ENCODE results near the gene TTLL10.
"Not testable (repeated sequence)": the region's sequence is repeated elsewhere in the genome, so short reads cannot be mapped to it uniquely, and the experiment has no call there.

TTLL10 gene

DNA sequence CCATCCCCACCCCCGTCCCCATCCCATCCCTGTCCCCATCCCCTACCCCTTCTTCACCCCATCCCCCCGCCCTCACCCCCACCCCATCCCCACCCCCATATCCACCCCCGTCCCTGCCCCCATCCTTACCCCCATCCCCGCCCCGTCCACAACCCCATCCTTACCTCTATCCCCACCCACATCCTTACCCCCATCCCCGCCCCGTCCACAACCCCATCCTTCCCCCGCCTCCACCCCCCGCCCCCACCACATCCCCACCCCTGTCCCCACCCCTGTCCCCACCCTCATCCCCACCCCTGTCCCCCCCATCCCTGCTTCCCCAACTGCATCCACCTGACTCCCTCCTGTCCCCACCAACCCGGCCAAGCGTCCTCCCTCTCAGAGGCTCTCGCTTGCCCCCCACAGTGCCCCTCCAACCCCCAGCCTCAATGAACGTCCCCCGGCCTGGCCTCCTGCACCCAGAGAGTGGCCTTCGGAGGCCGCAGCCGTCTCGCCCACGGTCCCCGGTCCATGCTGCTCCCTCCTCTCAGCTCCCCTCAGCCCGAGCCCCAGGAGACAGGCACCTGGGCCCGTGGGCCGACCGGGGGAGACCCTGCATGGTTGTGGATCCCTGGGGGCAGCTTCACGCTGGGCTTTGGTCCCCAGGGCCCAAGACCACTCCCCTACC is 32.3 kb upstream of the TTLL10 start:
- no peak for DNase-seq

DNA sequence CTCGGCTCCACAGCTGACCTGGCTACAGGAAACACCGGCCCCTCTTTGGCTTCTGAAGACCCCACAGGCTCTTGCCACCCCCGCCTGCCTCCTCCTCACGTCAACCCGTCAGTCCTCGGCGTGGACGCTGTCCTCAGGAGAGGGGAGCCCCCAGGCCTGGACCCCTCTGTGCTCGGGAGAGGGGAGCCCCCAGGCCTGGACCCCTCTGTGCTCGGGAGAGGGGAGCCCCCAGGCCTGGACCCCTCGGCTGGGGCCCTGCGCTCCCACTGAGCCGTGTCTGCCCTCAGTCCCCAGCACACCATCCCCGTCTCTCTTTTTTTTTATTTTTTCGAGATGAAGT is 31.8 kb upstream of the TTLL10 start:
- no peak for DNase-seq

DNA sequence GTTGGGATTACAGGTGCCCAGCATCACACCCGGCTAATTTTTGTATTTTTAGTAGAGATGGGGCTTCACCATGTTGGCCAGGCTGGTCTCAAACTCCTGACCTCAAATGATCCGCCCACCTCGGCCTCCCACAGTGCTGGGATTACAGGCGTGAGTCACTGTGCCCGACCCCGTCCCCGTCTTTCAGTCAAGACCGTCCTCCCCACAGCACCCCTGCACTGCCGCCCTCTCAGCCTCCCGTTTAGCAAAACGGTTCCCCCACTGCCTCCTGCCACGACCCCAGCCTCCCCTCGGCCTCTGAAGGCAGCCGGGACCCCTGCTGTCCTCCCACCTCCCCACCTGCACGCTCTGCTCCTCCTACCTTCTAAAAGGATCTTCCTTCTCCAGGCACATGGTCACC is 31.3 kb upstream of the TTLL10 start:
- not testable (repeated sequence) for DNase-seq

DNA sequence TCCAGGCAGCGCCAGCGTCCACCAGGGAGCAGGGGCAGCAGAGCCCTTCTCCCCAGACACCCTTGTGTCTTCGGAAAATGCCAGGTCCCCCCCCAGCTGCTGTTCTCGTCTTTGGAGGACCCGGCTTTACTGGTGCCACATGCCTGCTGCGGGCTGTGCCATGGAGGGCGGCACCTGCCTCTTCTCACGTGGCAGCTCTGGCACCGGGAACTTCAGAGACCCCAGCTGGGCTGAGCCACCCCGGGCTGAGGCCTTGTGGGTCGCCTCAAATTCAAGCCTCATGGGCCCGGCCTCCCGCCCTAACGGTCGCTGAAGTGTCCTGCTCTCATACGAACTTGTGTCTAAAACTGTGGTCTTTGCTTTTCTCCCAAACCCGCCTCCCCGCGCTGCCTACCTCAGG is 30.8 kb upstream of the TTLL10 start:
- no peak for DNase-seq

DNA sequence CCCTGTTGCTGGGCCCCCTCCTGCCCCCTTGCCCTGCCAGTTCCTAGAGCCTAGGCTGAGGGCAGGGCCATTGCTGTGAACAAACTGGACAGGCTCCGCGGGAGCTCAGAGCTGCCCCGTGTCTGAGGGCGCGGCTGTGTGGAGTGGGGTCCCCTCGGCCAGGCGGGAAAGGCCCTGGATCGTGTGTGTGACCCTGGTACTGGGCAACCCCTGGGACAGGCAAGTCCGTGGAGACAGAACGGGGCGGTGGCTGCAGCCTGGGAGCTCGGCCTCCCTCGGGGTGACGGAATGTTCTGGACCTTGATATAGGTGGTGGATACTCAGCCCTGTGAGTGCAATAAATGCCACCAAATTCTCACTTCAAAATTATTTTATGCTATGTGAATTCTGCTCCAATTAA is 30.0 kb upstream of the TTLL10 start:
- no peak for DNase-seq

DNA sequence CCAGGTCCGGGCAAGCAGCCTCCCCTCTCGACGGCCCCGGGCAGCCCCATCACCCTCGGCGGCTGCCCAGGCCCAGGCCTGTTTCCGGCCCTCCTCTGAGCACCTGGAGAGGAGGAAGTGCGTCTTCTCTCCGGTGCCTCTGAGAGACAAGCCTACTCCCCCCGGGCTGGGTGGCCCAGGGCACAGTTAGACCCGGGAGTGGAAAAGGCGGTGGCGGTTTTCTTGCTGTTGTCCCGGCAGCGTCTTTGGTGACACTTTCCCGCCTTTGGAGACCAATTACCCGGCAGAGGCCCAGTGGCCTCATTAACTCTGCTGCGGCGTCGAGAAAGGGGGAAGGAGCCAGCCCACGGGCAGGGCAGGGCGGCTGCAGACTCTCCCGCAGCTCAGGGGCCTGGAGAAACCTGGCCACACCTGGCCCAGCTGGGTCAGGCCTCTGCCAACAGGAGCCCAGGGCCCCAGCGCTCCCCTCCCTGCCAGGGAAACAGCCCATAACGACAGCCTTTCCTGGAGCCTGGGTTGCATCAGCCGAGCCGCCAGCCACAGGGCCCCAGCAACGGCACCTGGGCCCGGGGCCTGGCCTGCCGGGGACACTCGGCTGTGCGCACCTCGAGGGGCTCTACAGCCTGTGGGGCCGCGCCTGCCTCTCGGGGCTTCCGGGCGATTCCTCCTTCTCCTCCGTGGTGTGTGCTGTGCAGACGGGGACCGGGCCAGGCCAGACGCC is 29.4 kb upstream of the TTLL10 start:
- no peak for DNase-seq

DNA sequence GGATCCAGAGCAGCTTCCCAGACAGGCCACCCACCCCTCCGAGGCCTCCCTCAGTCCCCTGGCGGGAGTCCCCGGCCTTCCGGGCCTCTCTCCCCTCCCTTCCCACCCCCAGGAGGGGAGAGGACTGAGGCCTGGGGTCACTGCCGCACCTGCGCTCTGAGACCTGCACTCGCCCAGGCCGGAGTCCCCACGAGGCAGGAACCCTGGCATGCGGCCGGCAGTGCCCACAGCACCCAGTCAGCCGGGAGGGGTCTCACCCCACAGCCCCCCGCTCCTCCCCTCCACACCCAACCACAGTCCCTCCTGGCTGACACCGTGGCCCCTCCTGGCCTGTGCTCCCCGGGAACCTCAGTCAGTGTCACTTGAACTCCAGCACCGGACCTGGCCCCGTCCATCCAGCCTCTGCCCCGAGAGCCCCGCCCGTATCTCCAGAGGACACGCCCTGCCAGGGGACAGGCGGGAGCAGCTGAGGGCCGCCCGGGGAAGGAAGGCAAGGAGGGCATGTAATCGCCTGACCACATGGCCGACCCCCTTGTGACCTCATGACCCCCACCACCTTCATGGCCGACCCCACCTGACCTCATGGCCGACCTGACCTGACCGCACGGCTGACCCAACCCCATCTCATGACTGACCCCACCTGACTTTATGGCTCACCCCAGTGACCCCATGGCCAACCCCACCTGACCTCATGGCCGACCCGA is 28.7 kb upstream of the TTLL10 start:
- DNase-seq: no peak

DNA sequence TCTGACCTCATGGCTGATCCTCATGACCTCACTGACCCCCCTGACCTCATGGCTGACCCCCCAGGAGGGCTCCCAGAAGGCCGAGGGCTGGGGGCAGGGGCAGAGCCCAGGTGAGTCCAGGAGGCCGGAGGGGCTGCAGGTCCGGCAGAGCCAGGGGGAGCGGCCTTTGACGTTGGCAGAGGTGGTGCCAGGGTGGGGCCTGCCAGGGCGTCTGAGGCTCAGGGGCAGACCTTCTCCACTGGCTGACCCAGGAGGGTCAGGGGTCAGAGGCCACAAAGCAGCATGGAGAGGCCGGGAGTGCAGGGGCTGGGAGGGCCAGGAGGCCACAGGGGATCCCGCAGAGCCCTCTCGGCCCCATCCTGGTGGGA is 28.1 kb upstream of the TTLL10 start:
- DNase-seq: no peak

DNA sequence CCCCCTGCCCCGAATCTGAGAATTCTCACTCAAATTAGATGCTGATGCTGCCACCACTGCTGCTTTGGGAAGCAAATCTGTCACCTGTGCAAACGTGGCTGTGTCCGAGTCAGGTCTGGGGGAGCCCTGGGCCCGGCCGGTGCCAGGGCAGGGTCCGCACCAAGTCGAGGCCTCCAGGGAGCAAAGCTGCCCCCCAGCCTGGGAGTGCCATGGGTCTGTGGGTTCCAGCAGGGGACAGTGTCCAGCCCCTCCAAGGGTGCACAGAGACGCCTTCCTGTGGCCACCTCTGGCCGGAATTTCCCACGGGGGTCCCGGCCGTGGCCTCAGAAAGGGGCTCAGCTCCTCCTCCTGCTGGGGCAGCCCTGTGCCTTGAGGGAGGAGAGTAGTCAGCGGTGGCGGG is 27.7 kb upstream of the TTLL10 start:
- no peak for DNase-seq

DNA sequence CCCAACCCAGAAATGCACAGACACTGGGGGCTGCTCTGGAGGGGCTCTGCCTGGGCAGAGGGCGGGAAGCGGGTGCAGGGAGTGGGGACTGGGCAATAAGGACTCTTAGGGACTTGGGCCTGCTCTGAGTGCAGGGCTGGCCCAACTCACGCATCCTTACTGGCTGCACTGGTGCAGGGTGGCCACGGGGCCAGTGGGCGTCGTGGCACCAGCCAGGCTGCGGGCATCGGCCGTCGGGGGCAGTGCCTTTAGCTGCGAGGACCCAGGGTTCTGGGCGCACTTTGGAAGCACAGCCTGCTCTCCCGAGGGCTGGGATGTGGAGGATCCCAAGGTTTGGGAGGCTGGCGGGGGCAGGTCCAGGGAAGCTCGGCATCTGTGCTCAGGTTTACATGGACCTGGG is 27.1 kb upstream of the TTLL10 start:
- no peak for DNase-seq

DNA sequence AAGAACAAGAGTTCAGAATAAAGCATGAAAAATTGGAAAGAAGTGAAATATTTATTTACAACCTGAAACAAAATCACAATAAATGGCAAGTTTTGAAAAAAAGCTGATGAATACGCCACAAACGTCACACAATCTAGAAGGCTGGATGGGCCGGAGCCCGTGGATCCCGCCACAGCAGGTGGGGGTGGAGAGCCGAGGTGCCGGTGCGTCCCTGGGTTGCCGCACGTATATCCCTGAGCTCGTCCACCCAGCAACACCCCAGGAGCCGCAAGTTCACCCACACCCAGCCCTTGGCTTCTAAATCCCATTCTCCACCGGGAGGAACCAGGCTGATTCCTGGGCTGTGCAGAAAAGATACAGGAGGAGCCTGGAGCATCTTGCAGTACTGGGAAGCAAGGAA is 25.6 kb upstream of the TTLL10 start:
- no peak for DNase-seq

DNA sequence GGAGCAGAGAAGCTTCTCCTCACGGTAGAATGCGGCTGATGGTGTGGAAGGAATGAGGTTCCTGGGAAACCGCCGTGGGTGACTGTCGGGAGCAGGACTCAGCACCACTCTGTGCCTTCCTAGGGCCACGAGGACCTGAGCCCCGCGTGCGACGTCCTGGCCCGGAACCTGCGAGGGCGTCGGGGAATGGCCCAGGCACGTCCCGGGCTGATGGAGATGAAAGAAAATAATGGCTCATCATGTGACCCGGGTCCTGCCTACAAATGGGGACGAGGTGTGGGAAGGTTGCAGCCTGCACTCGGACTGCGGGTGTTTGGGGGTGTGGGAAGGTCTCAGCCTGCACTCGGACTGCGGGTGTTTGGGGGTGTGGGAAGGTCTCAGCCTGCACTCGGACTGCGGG is 25.1 kb upstream of the TTLL10 start:
- DNase-seq: no peak

DNA sequence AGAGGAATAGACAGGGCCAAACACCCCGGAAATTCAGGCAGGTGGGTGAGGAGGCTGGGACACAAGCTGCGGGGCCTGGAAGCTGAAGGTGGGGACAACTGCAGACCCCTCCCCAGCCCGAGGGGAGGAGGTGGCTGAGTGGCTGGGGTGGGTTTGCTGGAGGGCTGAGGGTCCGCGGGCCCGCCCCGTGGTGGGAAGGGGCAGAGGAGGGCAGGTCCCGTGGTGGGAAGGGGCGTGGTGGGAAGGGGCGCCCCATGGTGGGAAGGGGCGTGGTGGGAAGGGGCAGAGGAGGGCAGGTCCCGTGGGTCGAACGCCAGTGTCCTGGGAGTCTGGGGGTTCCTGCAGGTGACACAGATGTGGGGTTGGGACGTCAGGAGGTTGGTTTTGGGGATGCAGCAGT is 24.3 kb upstream of the TTLL10 start:
- no peak for DNase-seq

DNA sequence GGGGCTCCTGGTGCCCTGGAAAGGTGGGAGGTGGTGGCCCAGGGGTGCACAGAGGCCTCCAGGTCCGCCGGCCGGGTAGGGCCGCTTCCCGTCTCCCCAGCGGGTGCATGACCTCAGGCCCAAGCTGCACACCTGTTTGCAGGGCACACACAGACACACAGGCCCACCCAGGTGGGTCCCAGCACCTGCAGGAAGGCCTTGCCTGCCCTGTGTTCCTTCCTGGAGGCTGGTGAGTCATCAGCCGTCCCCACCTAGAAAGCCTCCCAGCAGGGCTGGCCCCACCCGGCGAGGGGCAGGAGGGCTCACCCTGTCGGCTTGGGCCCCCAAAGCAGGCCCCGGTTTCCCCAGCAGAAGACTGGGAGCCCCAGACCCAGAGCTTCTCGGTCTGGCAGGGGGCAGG is 23.6 kb upstream of the TTLL10 start:
- no peak for DNase-seq

DNA sequence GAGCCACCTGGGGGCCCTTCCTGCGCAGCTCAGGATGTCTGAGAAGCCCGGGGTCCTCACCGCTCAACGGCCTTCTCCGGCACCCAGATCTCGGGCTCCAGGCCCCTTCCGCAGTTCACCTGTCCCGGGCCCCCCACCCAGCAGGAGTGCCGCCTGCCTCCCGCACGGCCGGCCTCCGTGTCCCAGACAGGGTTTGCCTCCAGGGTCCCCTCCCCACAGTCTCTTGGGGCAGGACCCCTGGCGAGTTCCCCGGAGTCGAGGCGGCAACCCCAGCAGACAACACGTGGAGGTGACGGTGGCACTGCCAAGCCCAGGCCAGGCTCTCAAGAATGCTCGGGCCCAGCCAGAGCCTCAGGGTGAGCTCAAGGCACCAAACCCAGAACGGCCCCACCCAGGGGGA is 22.4 kb upstream of the TTLL10 start:
- no peak for DNase-seq

DNA sequence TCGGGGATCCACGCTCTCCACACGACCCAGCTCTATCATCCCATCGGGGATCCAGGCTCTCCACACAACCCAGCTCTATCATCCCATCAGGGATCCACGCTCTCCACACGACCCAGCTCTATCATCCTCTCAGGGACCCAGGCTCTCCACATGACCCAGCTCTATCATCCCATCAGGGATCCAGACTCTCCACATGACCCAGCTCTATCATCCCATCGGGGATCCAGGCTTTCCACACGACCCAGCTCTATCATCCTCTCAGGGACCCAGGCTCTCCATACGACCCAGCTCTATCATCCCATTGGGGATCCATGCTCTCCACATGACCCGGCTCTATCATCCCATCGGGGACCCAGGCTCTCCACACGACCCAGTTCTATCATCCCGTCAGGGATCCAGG is 21.2 kb upstream of the TTLL10 start:
- DNase-seq: not testable (repeated sequence)

DNA sequence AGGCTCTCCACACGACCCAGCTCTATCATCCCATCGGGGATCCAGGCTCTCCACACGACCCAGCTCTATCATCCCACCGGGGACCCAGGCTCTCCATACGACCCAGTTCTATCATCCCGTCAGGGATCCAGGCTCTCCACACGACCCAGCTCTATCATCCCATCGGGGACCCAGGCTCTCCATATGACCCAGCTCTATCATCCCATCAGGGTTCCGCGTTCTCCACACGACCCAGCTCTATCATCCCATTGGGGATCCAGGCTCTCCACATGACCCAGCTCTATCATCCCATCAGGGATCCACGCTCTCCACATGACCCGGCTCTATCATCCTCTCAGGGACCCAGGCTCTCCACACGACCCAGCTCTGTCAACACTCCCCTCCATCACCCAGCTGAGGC is 20.5 kb upstream of the TTLL10 start:
- DNase-seq: not testable (repeated sequence)

DNA sequence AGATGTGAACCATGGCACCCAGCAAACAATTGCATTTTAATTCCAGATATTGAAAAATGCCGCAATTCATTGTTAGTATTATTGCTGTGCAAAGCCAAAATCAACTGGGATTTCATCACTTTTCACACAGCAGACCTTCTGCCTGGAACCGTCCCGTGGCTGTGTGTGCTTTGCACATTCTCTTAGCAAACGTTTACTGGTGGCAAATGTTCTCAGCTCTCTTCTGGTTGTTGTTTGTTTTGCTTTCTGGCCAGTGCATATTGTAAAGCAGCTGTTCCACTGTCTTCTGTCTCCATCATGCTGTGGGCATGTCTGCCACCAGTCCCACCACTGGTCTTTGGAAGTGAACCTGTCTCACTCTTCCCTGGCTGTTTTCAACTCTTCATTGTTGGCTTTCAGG is 19.8 kb upstream of the TTLL10 start:
- no peak for DNase-seq

DNA sequence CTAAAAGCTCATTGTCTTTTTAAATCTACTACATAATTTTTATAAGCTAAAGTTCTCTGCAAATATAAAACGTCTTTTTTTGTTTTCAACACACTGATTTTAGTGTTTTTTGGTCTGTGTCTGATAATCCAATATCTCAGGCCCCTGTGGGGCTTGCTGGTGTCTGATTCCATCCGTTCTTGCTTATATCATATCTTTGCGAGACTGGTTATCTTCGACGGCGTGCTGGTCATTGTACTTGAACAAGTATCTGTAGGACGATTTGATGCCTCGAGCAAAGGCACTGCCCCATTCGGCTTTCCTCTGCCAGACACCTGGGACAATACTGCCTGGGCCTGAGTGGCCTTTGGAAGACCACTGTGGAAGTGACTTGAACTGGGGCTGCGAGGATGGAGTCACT is 18.4 kb upstream of the TTLL10 start:
- DNase-seq: no peak

DNA sequence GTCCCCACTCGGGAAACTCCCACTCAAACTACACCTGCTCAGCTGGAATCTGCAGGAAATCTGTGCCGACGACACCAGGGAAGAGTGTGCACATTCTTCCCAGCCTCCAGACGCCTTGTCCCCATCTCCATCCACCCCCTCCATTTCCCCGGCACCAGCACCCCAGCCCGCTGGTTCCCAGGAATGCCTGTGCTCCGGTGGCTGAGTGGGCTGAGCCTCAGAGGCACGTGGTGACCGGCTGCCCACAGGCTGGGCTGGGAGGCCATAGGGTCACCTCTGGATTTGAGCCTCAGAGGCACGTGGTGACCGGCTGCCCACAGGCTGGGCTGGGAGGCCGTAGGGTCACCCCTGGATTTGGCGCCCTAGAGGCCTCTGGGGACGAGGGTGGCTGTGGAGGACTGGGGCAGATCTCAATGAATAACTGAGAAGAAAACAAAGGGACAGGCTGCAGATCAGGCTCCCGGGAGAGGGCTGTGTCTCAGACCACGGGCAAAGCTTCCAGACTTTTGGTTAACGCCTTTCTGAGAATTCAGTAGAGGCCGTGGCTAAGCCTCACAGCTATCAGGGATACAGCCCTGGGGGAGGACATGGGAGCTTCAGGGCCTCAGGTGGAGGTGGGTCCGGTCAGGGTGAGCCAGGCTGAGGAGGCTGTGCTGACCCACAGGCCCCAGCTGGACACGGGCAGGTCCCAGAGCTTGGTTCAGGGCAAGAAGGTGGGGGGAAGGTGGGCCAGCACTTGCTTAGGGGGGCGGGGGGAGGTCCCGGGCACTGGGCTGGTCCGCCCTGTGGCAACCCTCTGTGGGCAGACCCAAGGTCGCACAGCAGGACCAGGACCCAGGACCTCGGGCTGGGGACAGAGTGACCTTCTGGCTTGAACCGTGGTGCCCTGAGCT is 17.3 kb upstream of the TTLL10 start:
- DNase-seq: no peak

DNA sequence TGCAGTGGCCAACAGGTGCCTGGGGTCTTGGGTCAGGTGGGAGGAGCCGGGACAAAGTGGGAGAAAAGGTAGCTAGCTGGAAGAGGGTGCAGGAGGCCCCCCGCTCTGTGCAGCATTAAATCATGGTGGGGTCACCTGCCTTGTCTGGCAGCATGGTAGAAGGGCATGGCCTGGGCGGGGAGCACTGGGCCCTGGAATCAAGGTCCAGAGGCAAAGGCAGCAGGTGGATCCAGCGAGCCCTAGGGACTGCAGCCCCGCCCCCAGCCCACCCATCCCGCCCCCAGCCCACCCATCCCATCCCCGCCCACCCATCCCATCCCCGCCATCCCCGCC is 16.7 kb upstream of the TTLL10 start:
- no peak for DNase-seq

DNA sequence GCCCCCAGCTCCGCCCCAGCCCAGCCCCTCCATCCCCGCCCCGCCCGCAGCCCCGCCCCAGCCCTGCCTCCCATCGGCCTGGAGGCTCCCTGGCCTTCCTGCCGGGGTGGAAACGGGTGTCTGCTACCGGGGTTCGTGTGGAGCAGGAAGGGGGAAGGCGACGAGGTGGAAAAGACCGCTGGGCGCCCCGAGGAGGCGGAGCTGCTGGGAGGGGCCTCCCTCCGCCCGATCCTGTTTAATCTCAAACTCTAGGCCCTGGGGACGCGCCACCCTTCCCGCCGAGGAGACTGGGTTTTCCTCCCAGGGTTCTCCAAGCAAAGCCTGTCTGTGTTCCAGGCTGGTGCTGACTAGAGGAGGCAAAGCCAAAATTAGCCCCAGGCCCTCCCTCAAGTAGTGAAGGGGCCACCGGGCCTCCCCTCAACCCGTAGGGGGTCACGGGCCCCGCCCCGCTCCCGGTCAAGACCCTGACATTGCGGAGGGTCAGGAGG is 16.2 kb upstream of the TTLL10 start:
- no peak for DNase-seq

DNA sequence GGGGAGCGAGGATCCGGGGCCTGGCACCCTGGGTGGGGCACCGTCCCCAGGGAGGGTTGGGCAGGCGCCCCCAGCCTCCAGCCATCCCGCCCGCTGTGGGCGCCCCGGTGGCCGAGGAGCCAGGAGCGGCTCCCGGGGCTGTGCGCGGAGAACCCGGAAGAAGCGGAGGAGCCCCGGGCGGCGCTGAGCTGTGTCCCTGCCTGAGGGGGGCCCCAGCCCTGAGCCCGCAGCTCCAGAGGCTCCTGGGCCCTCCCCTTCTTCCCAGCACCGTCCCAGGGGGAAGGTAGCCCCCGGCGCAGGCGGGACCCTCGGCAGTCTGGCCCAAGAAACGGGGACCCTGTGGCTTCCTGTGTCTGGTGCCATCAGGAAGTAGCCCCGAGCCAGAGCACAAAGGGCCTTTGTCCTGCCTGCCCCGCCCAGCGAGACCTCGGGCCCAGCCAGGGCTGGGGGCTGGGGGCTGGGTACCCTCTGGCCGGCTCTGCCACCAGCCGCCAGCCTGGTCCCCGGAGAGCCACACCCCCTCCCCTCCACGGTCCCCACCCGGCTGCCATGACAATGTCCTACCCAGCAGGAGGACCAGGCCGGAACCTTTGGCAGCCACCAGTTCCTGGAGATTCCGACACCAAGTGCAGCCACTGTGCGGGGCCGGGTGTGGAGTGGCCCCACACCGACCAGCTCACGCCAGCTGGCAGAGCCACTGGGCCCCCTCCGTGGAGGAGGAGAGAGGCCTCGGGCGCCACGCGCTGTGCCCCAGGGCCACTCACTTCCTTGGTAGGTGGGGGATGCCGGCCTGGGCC is 15.6 kb upstream of the TTLL10 start:
- DNase-seq: no peak

Data from NCI-H1694 treated with DMSO at 0.1 percent for 48 hours (cell line).